NCI-H2081 (cell line): Measurements from ENCODE around the gene VKORC1.
"Not testable (repeated sequence)": the region's sequence is repeated elsewhere in the genome, so short reads cannot be mapped to it uniquely, and the experiment has no call there.

Experiments used
- DNase-seq, 2 experiments: peaks; one replicate each; lab custom pipeline; 2025; lab: John Stamatoyannopoulos, UW

The VKORC1 gene

GRCh38 chr16:31107465-31107867, 12.9 kb upstream of the VKORC1 start:
- DNase-seq, result no peak

- DNase-seq, result no peak
Observed at GRCh38 chr16:31106509-31107464, 12.2 kb upstream of the VKORC1 start.

- no peak for DNase-seq
Observed at GRCh38 chr16:31105677-31106213, 11.1 kb upstream of the VKORC1 start.

- DNase-seq, result not testable (repeated sequence)
Observed at GRCh38 chr16:31100876-31101641, 6.5 kb upstream of the VKORC1 start.

- DNase-seq, result no peak
Observed at GRCh38 chr16:31099860-31100638, 5.5 kb upstream of the VKORC1 start.

- no peak for DNase-seq
Observed at GRCh38 chr16:31094088-31094423, 541 bp downstream of the VKORC1 start.

- DNase-seq, result peak in 1 of 2 experiments; percentile 29
Observed at GRCh38 chr16:31093132-31093703, 1.4 kb downstream of the VKORC1 start.

- DNase-seq, result no peak
Observed at GRCh38 chr16:31092330-31092729, 2.3 kb downstream of the VKORC1 start.

GRCh38 chr16:31090540-31090939, 4.1 kb downstream of the VKORC1 start:
- DNase-seq, result no peak

GRCh38 chr16:31089199-31089598, 5.4 kb downstream of the VKORC1 start:
- DNase-seq, result no peak

GRCh38 chr16:31088459-31089183, 6.0 kb downstream of the VKORC1 start, which contains the start of gene PRSS53:
Gene PRSS53 (minus strand): TSS chr16:31088943. CDS start chr16:31088809, 134 bp downstream.
- peak in 1 of 2 experiments; percentile 63 for DNase-seq

- DNase-seq, result no peak
Observed at GRCh38 chr16:31087971-31088370, 6.6 kb downstream of the VKORC1 start.

GRCh38 chr16:31087481-31087880, 7.1 kb downstream of the VKORC1 start:
- DNase-seq, result no peak

- no peak for DNase-seq
Observed at GRCh38 chr16:31086629-31086906, 8.0 kb downstream of the VKORC1 start.

- DNase-seq, result no peak
Observed at GRCh38 chr16:31085873-31086628, 8.5 kb downstream of the VKORC1 start.

GRCh38 chr16:31085411-31085810, 9.2 kb downstream of the VKORC1 start:
- no peak for DNase-seq

GRCh38 chr16:31084584-31085302, 9.9 kb downstream of the VKORC1 start:
- no peak for DNase-seq

GRCh38 chr16:31083981-31084380, 10.6 kb downstream of the VKORC1 start:
- DNase-seq, result no peak

GRCh38 chr16:31083556-31083955, 11.0 kb downstream of the VKORC1 start:
- DNase-seq, result no peak

- DNase-seq, result no peak
Observed at GRCh38 chr16:31083081-31083480, 11.5 kb downstream of the VKORC1 start.
